ENCODE measurements around the gene EFCAB14. TPM values are rescaled to one million over a fixed set of nuclear protein-coding genes. Genes with fewer than 3 reads are reported as not detected.

Gene EFCAB14
- total and polyA plus RNA-seq, 2 of the 8 experiments (the other 6 are each of a cell fraction or from before 2014, with no cell fraction given): 19.4 to 40.4 TPM

- Histone ChIP-seq H3K4me1 (replicated peaks in 1 of 4; ENCODE audit: control insufficient read depth in 3 of 4, insufficient read depth in 4 of 4, low read length in 3 of 4) (no peaks in the 10 kb centered on the region), H3K9me3 (ENCODE audit: insufficient read depth in 2 of 2, low read depth in 1 of 2, low read length in 1 of 2) (no peaks in the 10 kb centered on the region), H4K5ac (ENCODE audit: insufficient read length, low read depth, low read length) (no peak overlapping the region), H3K14ac (ENCODE audit: insufficient read length) (no peak overlapping the region), H4K91ac (replicated peaks; ENCODE audit: insufficient read length, low read length) (no peak overlapping the region), H4K20me1 (replicated peaks in 1 of 2; ENCODE audit: control insufficient read depth in 1 of 2, insufficient read depth in 2 of 2, low read length in 2 of 2) (no peaks in the 10 kb centered on the region), H3K79me1 (ENCODE audit: low read depth, low read length) (no peaks in the 10 kb centered on the region), H2BK20ac (ENCODE audit: low read length) (no peak overlapping the region), H3K79me2 (ENCODE audit: control insufficient read depth in 1 of 2, insufficient read depth in 2 of 2, low read length in 2 of 2) (no peaks in the 10 kb centered on the region), H2BK120ac (replicated peaks; ENCODE audit: low read depth, low read length) (no peak overlapping the region), H3K27ac (ENCODE audit: low read depth, low read length) (no peak overlapping the region), H3K23ac (ENCODE audit: insufficient read length) (no peak overlapping the region), H3K4me2 (ENCODE audit: insufficient read depth in 1 of 2, low read depth in 2 of 2, low read length in 2 of 2) (no peak overlapping the region), H3K36me3 (ENCODE audit: control insufficient read depth in 2 of 4, insufficient read depth in 4 of 4, low read length in 3 of 4) (no peaks in the 10 kb centered on the region), H2BK15ac (ENCODE audit: low read length) (no peak overlapping the region), H3K18ac (ENCODE audit: extremely low read depth, low read length) (no peak overlapping the region), H4K8ac (ENCODE audit: extremely low read depth, insufficient read depth, low read length) (no peak overlapping the region), H2BK12ac (ENCODE audit: low read depth, low read length) (no peak overlapping the region), H2AK5ac (ENCODE audit: low read depth, low read length) (no peak overlapping the region), H3K23me2 (ENCODE audit: low read depth, low read length) (peaks cover 1% of the 10 kb centered on the region; the same call in 1 of the 2 replicates), H2AFZ (ENCODE audit: low read length) (no peak overlapping the region), H3K27me3 (replicated peaks in 1 of 4; ENCODE audit: control insufficient read depth in 3 of 4, extremely low read depth in 1 of 4, insufficient read depth in 3 of 4, low read length in 3 of 4) (no peaks in the 10 kb centered on the region), H3K56ac (replicated peaks; ENCODE audit: insufficient read length, low read depth, low read length) (no peak overlapping the region), H2BK5ac (ENCODE audit: low read depth, low read length) (no peak overlapping the region), H3K4ac (replicated peaks; ENCODE audit: insufficient read length, low read depth, low read length) (no peak overlapping the region), H3K4me3 (ENCODE audit: extremely low read depth in 1 of 4, insufficient read depth in 2 of 4, low read depth in 3 of 4, low read length in 4 of 4) (no peak overlapping the region), H3K9ac (replicated peaks in 1 of 4; ENCODE audit: extremely low read depth in 1 of 4, low read depth in 3 of 4, low read length in 3 of 4) (no peak overlapping the region)
- ChIA-PET POLR2A (ENCODE audit: partially characterized antibody) (interaction anchor here (0.7 kb wide), 1 partner anchor 17 kb away, joined by 4 read pairs; the partner anchor contains the start of gene EFCAB14), CTCF (ENCODE audit: partially characterized antibody) (interaction anchor here (0.6 to 1.4 kb wide), 6 partner anchors 11 to 160 kb away, joined by 3 to 7 read pairs (median 3); no protein-coding TSS in a partner anchor)
- 15% methylated on average over 3 of the region's 3 CpGs; no CpG with 5 or more reads in 1 of the 2 experiments for WGBS, 2 experiments (ENCODE audit: extremely low coverage in 1 of 2, insufficient coverage in 1 of 2, insufficient read length in 1 of 2, insufficient replicate concordance in 2 of 2, low coverage in 1 of 2, low lambda C conversion rate in 2 of 2, missing lambda C conversion rate in 1 of 2)
- DNase-seq (ENCODE audit: low read depth in 1 of 2, low spot score in 2 of 2) (peak in 1 of 2 experiments; percentile 72), FAIRE-seq (peak; percentile 99)
- TF ChIP-seq RXRA (IDR thresholded peaks at IDR 0.05; ENCODE audit: insufficient read depth, low read depth, low read length) (no peak), USF2 (IDR thresholded peaks at IDR 0.05; ENCODE audit: low read length) (no peak), KDM1A (IDR thresholded peaks at IDR 0.05; ENCODE audit: borderline replicate concordance, low read length) (no peak), BACH1 (IDR thresholded peaks at IDR 0.05; ENCODE audit: low read length) (peak; percentile 13; the same call in 1 of the 2 replicates), TBP (IDR thresholded peaks at IDR 0.05; ENCODE audit: low read depth, low read length) (no peak), TEAD4 (IDR thresholded peaks at IDR 0.05; ENCODE audit: low read depth, low read length) (peak; percentile 89), SRF (IDR thresholded peaks at IDR 0.05; ENCODE audit: low read depth, low read length) (no peak), ASH2L (IDR thresholded peaks at IDR 0.05; ENCODE audit: low read length) (no peak), KDM4A (IDR thresholded peaks at IDR 0.05; ENCODE audit: low read depth, low read length, severe bottlenecking) (no peak), SP4 (IDR thresholded peaks at IDR 0.05; ENCODE audit: low read length) (no peak)
Observed at GRCh38 chr1:46735708-46736324, 16.9 kb upstream of the EFCAB14 start.
